Neural crest cell (in vitro differentiated cells): Measurements from ENCODE around the gene BZW2. TPM values are rescaled to one million over a fixed set of nuclear protein-coding genes. Genes with fewer than 3 reads are reported as not detected.

ENCODE experiments used
- DNase-seq: peaks from one replicate; pipeline ENCODE4 v3.0.0; 2021; ENCODE audit warnings: low read depth, mixed read lengths, low spot score
- H3K27ac Mint-ChIP-seq: one replicate; pipeline ENCODE4 v1.8.0; 2021; ENCODE audit warnings: mild to moderate bottlenecking, mixed read lengths; ENCODE audit not compliant: unreplicated experiment
- H3K27me3 Mint-ChIP-seq: 2 replicates; pipeline ENCODE4 v1.8.0; 2021; ENCODE audit warnings: low read depth, mild to moderate bottlenecking, mixed read lengths
- H3K36me3 Mint-ChIP-seq: 2 replicates; pipeline ENCODE4 v1.8.0; 2021; ENCODE audit warnings: low read depth, mild to moderate bottlenecking, mixed read lengths
- H3K4me1 Mint-ChIP-seq: 2 replicates; pipeline ENCODE4 v1.8.0; 2021; ENCODE audit warnings: mixed read lengths
- H3K4me3 Mint-ChIP-seq: one replicate; pipeline ENCODE4 v1.8.0; 2021; ENCODE audit warnings: mild to moderate bottlenecking, mixed read lengths
- H3K9me3 Mint-ChIP-seq: 2 replicates; pipeline ENCODE4 v1.8.0; 2021; ENCODE audit warnings: mixed read lengths
- CTCF ChIP-seq: fragments of 200-600 bp; sonication (generic); conservative IDR thresholded peaks from 2 replicates; pipeline ENCODE4 v1.5.0; 2021; ENCODE audit warnings: antibody characterized with exemption, mild to moderate bottlenecking
- total RNA-seq: library from RNA; stranded (reverse); gene quantifications from 2 replicates; pipeline ENCODE4 v1.2.1, GENCODE V29; 2021

BZW2 gene
- total RNA-seq, 1 donor from 2014 or later: 98.2 TPM

GRCh38 chr7:16606704-16607103, 39.3 kb upstream of the BZW2 start:
- no peak overlapping the region for H3K4me3 Mint-ChIP-seq
- H3K4me1 Mint-ChIP-seq: no peaks in the 10 kb centered on the region
- no peak for DNase-seq
- no peak for TF ChIP-seq CTCF
- peak overlapping the region; percentile 24 for H3K27ac Mint-ChIP-seq
- H3K36me3 Mint-ChIP-seq: peaks cover 16% of the 10 kb centered on the region
- H3K27me3 Mint-ChIP-seq: no peaks in the 10 kb centered on the region
- H3K9me3 Mint-ChIP-seq: no peaks in the 10 kb centered on the region

GRCh38 chr7:16609842-16610450, 36.0 kb upstream of the BZW2 start:
- DNase-seq: no peak
- Mint-ChIP-seq H3K27me3 (no peaks in the 10 kb centered on the region), H3K36me3 (peaks cover 6% of the 10 kb centered on the region), H3K4me1 (peaks cover 3% of the 10 kb centered on the region), H3K4me3 (no peak overlapping the region), H3K27ac (no peak overlapping the region), H3K9me3 (no peaks in the 10 kb centered on the region)
- TF ChIP-seq CTCF: no peak

- H3K27ac Mint-ChIP-seq: no peak overlapping the region
- H3K27me3 Mint-ChIP-seq: no peaks in the 10 kb centered on the region
- no peak overlapping the region for H3K4me3 Mint-ChIP-seq
- H3K36me3 Mint-ChIP-seq: peaks cover 9% of the 10 kb centered on the region
- DNase-seq: no peak
- H3K4me1 Mint-ChIP-seq: peaks cover 11% of the 10 kb centered on the region
- no peaks in the 10 kb centered on the region for H3K9me3 Mint-ChIP-seq
- no peak for TF ChIP-seq CTCF
Observed at GRCh38 chr7:16611711-16612110, 34.3 kb upstream of the BZW2 start.

- Mint-ChIP-seq H3K4me3 (no peak overlapping the region), H3K27ac (no peak overlapping the region), H3K4me1 (peaks cover 11% of the 10 kb centered on the region), H3K27me3 (no peaks in the 10 kb centered on the region), H3K9me3 (no peaks in the 10 kb centered on the region), H3K36me3 (peaks cover 14% of the 10 kb centered on the region)
- no peak for TF ChIP-seq CTCF
- DNase-seq: no peak
Observed at GRCh38 chr7:16615228-16615627, 30.8 kb upstream of the BZW2 start.

- Mint-ChIP-seq H3K4me3 (no peak overlapping the region), H3K36me3 (peaks cover 16% of the 10 kb centered on the region), H3K9me3 (no peaks in the 10 kb centered on the region), H3K4me1 (peaks cover 11% of the 10 kb centered on the region), H3K27ac (no peak overlapping the region), H3K27me3 (no peaks in the 10 kb centered on the region)
- DNase-seq: no peak
- TF ChIP-seq CTCF: no peak
Observed at GRCh38 chr7:16616122-16616521, 29.9 kb upstream of the BZW2 start.
